HG02852 (cell line): ENCODE results near the gene NAMPT.
A peak's percentile ranks its signal among the peaks of the same experiment; 100 is the strongest.

Source experiments
- ATAC-seq: cut with Tn5 transposase; IDR thresholded peaks from one replicate; pipeline ENCODE4 v1.9.1; 2021; ENCODE audit warnings: mild to moderate bottlenecking, moderate library complexity; ENCODE audit not compliant: unreplicated experiment

Gene NAMPT

GRCh38 chr7:106276513-106276912 is 8.3 kb downstream of the NAMPT start:
- no peak for ATAC-seq

- peak; percentile 86 for ATAC-seq
Measured at GRCh38 chr7:106273009-106273668, 11.6 kb downstream of the NAMPT start.

- ATAC-seq: no peak
Measured at GRCh38 chr7:106270122-106270977, 14.4 kb downstream of the NAMPT start.

GRCh38 chr7:106269254-106269961 is 15.4 kb downstream of the NAMPT start:
- no peak for ATAC-seq

GRCh38 chr7:106265133-106265532 is 19.6 kb downstream of the NAMPT start:
- no peak for ATAC-seq

GRCh38 chr7:106262221-106262881 is 22.4 kb downstream of the NAMPT start:
- no peak for ATAC-seq

GRCh38 chr7:106260136-106260561 is 24.6 kb downstream of the NAMPT start:
- ATAC-seq: peak; percentile 77

- ATAC-seq: no peak
Measured at GRCh38 chr7:106258789-106259188, 26.0 kb downstream of the NAMPT start.

- ATAC-seq: no peak
Measured at GRCh38 chr7:106257752-106258151, 27.0 kb downstream of the NAMPT start.

GRCh38 chr7:106256144-106256543 is 28.6 kb downstream of the NAMPT start:
- ATAC-seq: no peak

- ATAC-seq: no peak
Measured at GRCh38 chr7:106255246-106255645, 29.5 kb downstream of the NAMPT start.

- peak; percentile 43 for ATAC-seq
Measured at GRCh38 chr7:106254525-106255116, 30.2 kb downstream of the NAMPT start.

GRCh38 chr7:106252568-106252967 is 32.2 kb downstream of the NAMPT start:
- no peak for ATAC-seq

- ATAC-seq: no peak
Measured at GRCh38 chr7:106249488-106249887, 35.3 kb downstream of the NAMPT start.

- no peak for ATAC-seq
Measured at GRCh38 chr7:106248600-106248999, 36.2 kb downstream of the NAMPT start.

GRCh38 chr7:106247841-106248240 is 36.9 kb downstream of the NAMPT start:
- no peak for ATAC-seq

GRCh38 chr7:106246902-106247711 is 37.7 kb downstream of the NAMPT start:
- no peak for ATAC-seq

- ATAC-seq: no peak
Measured at GRCh38 chr7:106243893-106244292, 40.9 kb downstream of the NAMPT start.

- ATAC-seq: no peak
Measured at GRCh38 chr7:106239406-106239805, 45.4 kb downstream of the NAMPT start.

- ATAC-seq: no peak
Measured at GRCh38 chr7:106238830-106239229, 46.0 kb downstream of the NAMPT start.
